Lower leg skin (tissue), 4 donors: Measurements from ENCODE around the gene SEMA6B. TPM values are rescaled to one million over a fixed set of nuclear protein-coding genes. Genes with fewer than 3 reads are reported as not detected.

Source experiments
- DNase-seq, 2 donors: peaks; one replicate each; pipeline ENCODE4 v3.0.0-alpha.2; 2019; ENCODE audit warnings: low spot score in 2 of 2
- H3K4me3 ChIP-seq: fragments of 200-600 bp; sonication (generic); 2 replicates; pipeline ENCODE4 v1.5.1; 2017; ENCODE audit warnings: mild to moderate bottlenecking, low read depth; ENCODE audit not compliant: poor library complexity, severe bottlenecking
- CTCF ChIP-seq, 3 donors: fragments of 450-650 bp; IDR thresholded peaks; one replicate each; pipeline ENCODE4 v1.5.1; 2016; ENCODE audit warnings: antibody characterized with exemption in 3 of 3, mild to moderate bottlenecking in 3 of 3, moderate library complexity in 2 of 3
- POLR2A ChIP-seq, 2 donors: fragments of 450-650 bp; IDR thresholded peaks; one replicate each; pipeline ENCODE4 v1.6.1; 2016 to 2017; ENCODE audit warnings: antibody characterized with exemption in 2 of 2, mild to moderate bottlenecking in 1 of 2, moderate library complexity in 1 of 2
- WGBS, 2 donors: methylation state at CpG; one replicate each; pipeline ENCODE4 v1.1.5; 2018; 5-methylcytosine and 5-hydroxymethylcytosine counted together
- intact Hi-C: fragments of 100-400 bp; cut with DNase I; formaldehyde crosslinking; loops from one replicate; pipeline ENCODE4 v1.15.0; 2023; ENCODE audit warnings: low total_unique reads
- total RNA-seq, 4 donors: library from RNA; depleted of rRNA; stranded (reverse); fragments of >200 nt; gene quantifications; one replicate each; pipeline ENCODE4 v1.1.0, GENCODE V29; 2016

Gene SEMA6B
- total RNA-seq, 4 donors from 2014 or later = 3.3 to 6.0 (median 3.6) TPM

DNA sequence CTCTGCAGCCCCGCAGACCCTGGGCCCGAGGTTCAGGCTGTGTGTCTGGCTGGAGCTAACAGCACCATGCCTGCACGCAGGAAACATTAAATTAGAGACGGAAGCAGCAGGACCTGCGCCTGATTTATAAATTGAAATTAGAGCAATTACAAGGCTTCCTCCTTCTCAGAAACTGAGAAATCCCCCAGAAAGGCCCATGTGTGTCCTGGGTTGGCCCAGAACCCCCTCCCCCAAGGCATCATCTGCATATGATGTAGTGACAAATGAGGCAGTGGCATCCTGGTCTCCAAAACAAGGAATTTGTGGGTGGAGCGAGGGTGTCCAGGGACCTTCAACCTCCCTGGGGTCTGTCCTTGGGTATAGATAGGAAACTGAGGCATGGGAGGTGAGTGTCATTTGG, 27.2 kb upstream of the SEMA6B start:
- TF ChIP-seq POLR2A (IDR thresholded peaks at IDR 0.05) (no peak), CTCF (IDR thresholded peaks at IDR 0.05) (no peak)
- H3K4me3 ChIP-seq = no peak overlapping the region
- DNase-seq = no peak
- intact Hi-C loops = no loop called here
- 71 to 89% methylated on average over 6 of the region's 6 CpGs for WGBS, 2 donors

DNA sequence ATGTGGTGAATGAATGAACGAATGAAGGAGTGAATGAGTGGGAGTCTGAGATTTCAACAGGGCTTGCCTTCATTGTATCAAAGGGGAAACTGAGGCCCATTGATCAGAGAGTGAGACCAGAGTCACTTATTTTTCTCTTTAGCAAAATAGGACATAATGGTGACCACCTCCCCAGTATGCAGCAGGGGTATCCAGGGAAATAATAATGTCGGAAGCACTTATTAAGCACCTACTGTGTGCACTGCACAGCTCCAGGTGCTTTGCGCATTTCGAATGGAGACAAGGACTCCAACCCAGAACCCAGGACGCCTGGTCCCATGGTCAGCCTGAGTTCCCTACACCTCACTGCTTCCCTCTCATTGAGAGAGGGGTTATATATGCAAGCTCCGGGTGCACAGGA, 26.8 kb upstream of the SEMA6B start:
- intact Hi-C loops = no loop called here
- DNase-seq = no peak
- TF ChIP-seq POLR2A (IDR thresholded peaks at IDR 0.05) = no peak
- no peak for TF ChIP-seq CTCF (IDR thresholded peaks at IDR 0.05)
- 51 to 66% methylated on average over 6 of the region's 6 CpGs for WGBS, 2 donors
- H3K4me3 ChIP-seq = no peak overlapping the region

GRCh38 chr19:4585556-4585955, 26.1 kb upstream of the SEMA6B start:
- TF ChIP-seq CTCF (IDR thresholded peaks at IDR 0.05) (no peak), POLR2A (IDR thresholded peaks at IDR 0.05) (no peak)
- intact Hi-C loops = no loop called here
- WGBS, 2 donors = 87 to 89% methylated on average over 1 of the region's 1 CpG
- H3K4me3 ChIP-seq = no peak overlapping the region
- DNase-seq = no peak

DNA sequence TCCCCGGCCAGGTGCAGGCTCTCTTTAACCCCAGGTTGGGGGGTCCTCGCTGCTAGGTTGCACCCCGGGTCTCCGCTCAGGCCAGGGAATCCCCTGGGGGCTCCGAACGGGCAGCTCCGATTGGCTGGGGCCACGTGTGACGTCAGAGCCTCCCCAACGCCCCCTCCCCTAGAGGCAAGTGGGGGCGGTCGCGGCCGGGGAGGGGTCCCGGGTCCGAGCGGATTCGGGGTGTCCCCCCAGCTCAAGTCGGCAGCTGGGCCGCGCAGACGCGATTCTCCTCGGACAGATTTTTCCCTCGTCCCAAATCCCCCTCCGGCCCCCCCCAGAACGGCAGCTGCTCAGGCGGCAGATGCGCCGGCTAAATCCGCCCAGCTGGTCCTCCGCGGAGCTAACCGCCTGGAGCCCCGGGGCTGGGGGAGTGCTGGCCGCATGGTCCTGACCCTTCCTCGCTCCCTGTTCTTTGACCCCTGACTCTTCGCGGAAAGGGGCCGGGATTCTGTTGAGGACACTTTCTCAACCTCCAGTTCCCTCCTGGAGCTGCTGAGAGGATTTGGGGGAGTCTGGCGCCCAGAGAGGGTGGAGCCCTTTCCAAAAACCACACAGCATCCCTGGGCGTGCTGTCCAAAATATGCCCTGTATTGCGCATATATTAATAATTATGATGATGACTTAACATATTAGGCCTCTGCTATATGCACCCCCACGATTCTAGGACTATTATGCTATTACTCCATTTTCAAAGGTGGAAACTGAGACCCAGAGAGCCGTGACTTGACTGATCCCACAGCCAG, 25.4 kb upstream of the SEMA6B start:
- TF ChIP-seq POLR2A (IDR thresholded peaks at IDR 0.05) (no peak), CTCF (IDR thresholded peaks at IDR 0.05) (no peak)
- intact Hi-C loops = no loop called here
- WGBS, 2 donors = 8 to 23% methylated on average over 10 to 31 of the region's 45 CpGs
- no peak for DNase-seq
- peak overlapping the region; percentile 2 for H3K4me3 ChIP-seq

GRCh38 chr19:4583961-4584669, 24.6 kb upstream of the SEMA6B start:
- no peak for DNase-seq
- no peak for TF ChIP-seq CTCF (IDR thresholded peaks at IDR 0.05)
- TF ChIP-seq POLR2A (IDR thresholded peaks at IDR 0.05) = no peak
- intact Hi-C loops = no loop called here
- H3K4me3 ChIP-seq = peak overlapping the region; percentile 2
- WGBS, 2 donors = 0 to 2% methylated on average over 9 to 13 of the region's 49 CpGs
